Loucy (cell line): Measurements from ENCODE around the gene TRAPPC12.

Source experiments
- H2AFZ ChIP-seq: fragments of 200-600 bp; sonication (generic); 2 replicates; pipeline ENCODE4 v1.6.0; 2016; ENCODE audit warnings: antibody characterized with exemption, mild to moderate bottlenecking, low read length, moderate library complexity
- H3F3A ChIP-seq: fragments of 200-600 bp; 2 replicates; pipeline ENCODE4 v1.6.0; 2016; ENCODE audit warnings: antibody characterized with exemption, low read depth, mild to moderate bottlenecking
- H3K27me3 ChIP-seq: fragments of 200-600 bp; sonication (generic); 2 replicates; pipeline ENCODE4 v1.6.1; 2014; ENCODE audit warnings: low read length, mild to moderate bottlenecking; ENCODE audit not compliant: insufficient read depth, poor library complexity, severe bottlenecking
- H3K36me3 ChIP-seq: fragments of 200-600 bp; sonication (generic); 2 replicates; pipeline ENCODE4 v1.6.1; 2016; ENCODE audit warnings: low read length; ENCODE audit not compliant: insufficient read depth
- H3K4me1 ChIP-seq: fragments of 200-600 bp; sonication (generic); 2 replicates; pipeline ENCODE4 v1.5.1; 2014; ENCODE audit warnings: low read length, mild to moderate bottlenecking; ENCODE audit not compliant: insufficient read depth, poor library complexity, severe bottlenecking
- H3K4me2 ChIP-seq: fragments of 200-600 bp; sonication (generic); 2 replicates; pipeline ENCODE4 v1.6.0; 2014; ENCODE audit warnings: antibody characterized with exemption, low read length, low read depth, mild to moderate bottlenecking; ENCODE audit not compliant: poor library complexity, severe bottlenecking
- H3K4me3 ChIP-seq: fragments of 200-600 bp; sonication (generic); 2 replicates; pipeline ENCODE4 v1.5.1; 2014; ENCODE audit warnings: low read length, mild to moderate bottlenecking, mixed read lengths; ENCODE audit not compliant: poor library complexity, severe bottlenecking
- H3K79me2 ChIP-seq: fragments of 200-600 bp; sonication (generic); 2 replicates; pipeline ENCODE4 v1.6.1; 2014; ENCODE audit warnings: low read length; ENCODE audit not compliant: insufficient read depth
- H3K9ac ChIP-seq: fragments of 200-600 bp; sonication (generic); 2 replicates; pipeline ENCODE4 v1.6.0; 2014; ENCODE audit warnings: mild to moderate bottlenecking, low read depth, low read length, moderate library complexity; ENCODE audit not compliant: poor library complexity, severe bottlenecking
- H3K9me2 ChIP-seq: fragments of 200-600 bp; sonication (generic); replicated peaks from 2 replicates; pipeline ENCODE4 v1.6.1; 2016; ENCODE audit warnings: low read depth, low read length, mixed read lengths
- H3K9me3 ChIP-seq: fragments of 200-600 bp; sonication (generic); 2 replicates; pipeline ENCODE4 v1.6.1; 2014; ENCODE audit warnings: mild to moderate bottlenecking, antibody characterized with exemption, low read length, low read depth; ENCODE audit not compliant: insufficient read depth
- H4K20me1 ChIP-seq: fragments of 200-600 bp; sonication (generic); 2 replicates; pipeline ENCODE4 v1.6.0; 2014; ENCODE audit warnings: antibody characterized with exemption, low read length, mild to moderate bottlenecking; ENCODE audit not compliant: insufficient read depth, poor library complexity, severe bottlenecking
- CTCF ChIP-seq: fragments of 200-600 bp; sonication (generic); conservative IDR thresholded peaks from 2 replicates; pipeline ENCODE4 v1.5.1; 2014; ENCODE audit warnings: mild to moderate bottlenecking, antibody characterized with exemption, low read length
- EZH2phosphoT487 ChIP-seq: fragments of 200-600 bp; IDR thresholded peaks from 2 replicates; pipeline ENCODE4 v1.6.1; 2018; ENCODE audit warnings: antibody characterized with exemption, mild to moderate bottlenecking, moderate library complexity, borderline replicate concordance

TRAPPC12 gene

GRCh38 chr2:3483986-3484960 is 104.8 kb downstream of the TRAPPC12 start:
- Histone ChIP-seq H2AFZ (no peak overlapping the region), H4K20me1 (no peaks in the 10 kb centered on the region), H3K9me2 (no peaks in the 10 kb centered on the region), H3K4me2 (no peak overlapping the region), H3K79me2 (no peaks in the 10 kb centered on the region), H3K4me1 (no peaks in the 10 kb centered on the region), H3K4me3 (no peak overlapping the region), H3K9me3 (no peaks in the 10 kb centered on the region), H3F3A (no peaks in the 10 kb centered on the region), H3K27me3 (no peaks in the 10 kb centered on the region), H3K36me3 (peaks cover 8% of the 10 kb centered on the region; the same call in 1 of the 2 replicates), H3K9ac (no peak overlapping the region)
- TF ChIP-seq CTCF = no peak
- TF ChIP-seq EZH2phosphoT487 = no peak

GRCh38 chr2:3485166-3485565 is 105.7 kb downstream of the TRAPPC12 start:
- H3F3A ChIP-seq = no peaks in the 10 kb centered on the region
- TF ChIP-seq EZH2phosphoT487 (no peak), CTCF (no peak)
- H2AFZ ChIP-seq = no peak overlapping the region
- no peaks in the 10 kb centered on the region for H3K27me3 ChIP-seq
- no peaks in the 10 kb centered on the region for H3K36me3 ChIP-seq
- H3K4me3 ChIP-seq = no peak overlapping the region
- no peaks in the 10 kb centered on the region for H3K9me2 ChIP-seq
- H3K4me1 ChIP-seq = no peaks in the 10 kb centered on the region
- no peak overlapping the region for H3K9ac ChIP-seq
- H3K4me2 ChIP-seq = no peak overlapping the region
- H3K79me2 ChIP-seq = no peaks in the 10 kb centered on the region
- H3K9me3 ChIP-seq = no peaks in the 10 kb centered on the region
- H4K20me1 ChIP-seq = no peaks in the 10 kb centered on the region

GRCh38 chr2:3486047-3487027 is 106.8 kb downstream of the TRAPPC12 start:
- Histone ChIP-seq H3K36me3 (no peaks in the 10 kb centered on the region), H3K27me3 (no peaks in the 10 kb centered on the region), H3K4me2 (no peak overlapping the region), H3K9me3 (no peaks in the 10 kb centered on the region), H4K20me1 (no peaks in the 10 kb centered on the region), H3F3A (no peaks in the 10 kb centered on the region), H3K79me2 (no peaks in the 10 kb centered on the region), H3K4me1 (no peaks in the 10 kb centered on the region), H3K4me3 (no peak overlapping the region), H3K9me2 (no peaks in the 10 kb centered on the region), H2AFZ (no peak overlapping the region), H3K9ac (no peak overlapping the region)
- TF ChIP-seq CTCF (no peak), EZH2phosphoT487 (no peak)
